GM21447 (cell line): ENCODE results near the gene NDUFB3.
A peak's percentile ranks its signal among the peaks of the same experiment; 100 is the strongest.
"Not testable (repeated sequence)": the region's sequence is repeated elsewhere in the genome, so short reads cannot be mapped to it uniquely, and the experiment has no call there.

Experiments
- ATAC-seq: cut with Tn5 transposase; IDR thresholded peaks from one replicate; pipeline ENCODE4 v1.9.1; 2021; ENCODE audit not compliant: unreplicated experiment

The NDUFB3 gene

DNA sequence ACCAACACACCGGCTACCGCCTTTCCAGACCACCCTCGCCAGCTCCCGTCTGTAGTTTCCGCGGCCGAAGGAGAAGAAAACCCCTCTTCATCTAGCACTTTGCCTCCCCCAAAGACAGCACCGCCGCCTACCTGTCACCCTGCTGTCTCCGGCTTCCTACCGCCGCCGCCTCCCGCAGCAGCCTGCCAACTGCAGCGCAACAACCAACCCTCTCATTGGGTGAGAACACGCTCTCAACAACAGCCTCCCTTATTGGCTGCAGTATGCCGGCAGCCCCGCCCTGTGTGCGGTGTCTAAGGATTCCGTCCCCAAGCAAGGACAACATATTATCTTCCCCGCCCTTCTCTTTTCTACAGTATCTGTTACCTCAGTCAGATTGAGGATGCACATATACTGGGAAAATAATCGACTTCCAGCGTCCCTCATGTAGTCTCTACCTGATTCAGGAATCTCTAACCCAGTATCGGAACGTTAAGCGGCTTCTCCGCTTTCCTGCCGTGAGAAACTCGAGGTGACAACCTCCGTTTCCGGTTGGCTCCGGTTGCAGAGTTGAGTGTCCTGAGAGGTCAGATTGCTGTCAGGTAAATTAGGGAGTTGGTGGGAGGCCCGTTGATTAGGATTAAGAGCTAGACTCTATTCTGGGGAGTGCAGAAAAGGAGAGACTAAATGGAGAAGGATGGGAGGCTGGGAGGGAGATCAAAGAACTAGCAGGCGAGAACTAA lies at the start of gene NDUFB3, which contains the start of gene HYCC2:
Gene NDUFB3 (plus strand): TSS at position 523 of the 722 bp plus-strand sequence. CDS start 6,882 bp downstream, outside the sequence.
Gene HYCC2 (minus strand): TSS at position 193 of the 722 bp plus-strand sequence. CDS start 47,662 bp downstream, outside the sequence.
- peak; percentile 95 for ATAC-seq

DNA sequence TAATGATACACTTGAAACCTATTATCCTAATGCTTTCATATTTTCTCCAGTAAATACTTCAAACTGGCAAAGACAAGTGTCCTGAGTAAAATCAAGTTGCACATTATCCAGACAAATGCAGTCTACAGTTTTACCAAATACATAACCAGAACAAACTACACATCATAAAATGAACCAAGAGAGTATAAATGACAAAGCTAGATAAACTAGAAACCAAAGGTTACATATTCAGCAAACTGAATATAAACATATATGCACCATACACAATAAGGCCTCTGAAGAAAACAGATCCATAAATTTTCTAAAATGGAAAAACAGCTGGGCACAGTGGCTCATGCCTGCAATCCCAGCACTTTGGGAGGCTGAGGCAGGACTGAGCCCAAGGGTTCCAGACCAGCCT lies 47.3 kb upstream of the NDUFB3 start:
- ATAC-seq: no peak

- ATAC-seq: not testable (repeated sequence)
These were observed 37.4 kb upstream of the NDUFB3 start for GRCh38 chr2:201034355-201034754.

DNA sequence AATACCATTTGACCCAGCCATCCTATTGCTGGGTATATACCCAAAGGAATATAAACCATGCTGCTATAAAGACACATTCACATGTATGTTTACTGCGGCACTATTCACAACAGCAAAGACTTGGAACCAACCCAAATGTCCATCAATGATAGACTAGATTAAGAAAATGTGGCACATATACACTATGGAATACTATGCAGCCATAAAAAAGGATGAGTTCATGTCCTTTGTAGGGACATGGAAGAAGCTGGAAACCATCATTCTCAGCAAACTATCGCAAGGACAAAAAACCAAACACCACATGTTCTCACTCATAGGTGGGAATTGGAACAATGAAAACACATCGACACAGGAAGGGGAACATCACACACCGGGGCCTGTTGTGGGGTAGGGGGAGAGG lies 33.4 kb upstream of the NDUFB3 start:
- ATAC-seq: not testable (repeated sequence)

DNA sequence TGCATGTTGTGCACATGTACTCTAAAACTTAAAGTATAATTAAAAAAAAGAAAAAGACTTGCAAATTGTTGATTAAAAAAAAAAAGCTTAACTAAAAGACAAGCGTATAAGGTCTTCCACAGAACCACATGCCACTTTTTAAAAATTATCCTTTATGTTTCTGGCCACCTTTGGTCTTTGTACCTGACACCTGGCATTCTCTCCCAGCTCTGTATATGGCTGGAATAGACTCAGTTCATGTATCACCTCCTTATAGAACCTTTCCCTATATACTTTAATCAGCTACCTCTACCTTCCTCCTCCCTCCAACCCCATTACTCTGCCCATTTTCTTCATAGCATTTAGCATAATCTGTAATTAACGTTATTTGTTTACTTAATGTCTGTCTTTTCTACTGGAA lies 32.9 kb upstream of the NDUFB3 start:
- ATAC-seq: no peak

GRCh38 chr2:201040867-201041628 lies 30.8 kb upstream of the NDUFB3 start:
- ATAC-seq: no peak

- not testable (repeated sequence) for ATAC-seq
These were observed 29.4 kb upstream of the NDUFB3 start for GRCh38 chr2:201042451-201042850.

GRCh38 chr2:201043050-201043449 lies 28.8 kb upstream of the NDUFB3 start:
- not testable (repeated sequence) for ATAC-seq

GRCh38 chr2:201046881-201047280 lies 24.9 kb upstream of the NDUFB3 start:
- no peak for ATAC-seq

- ATAC-seq: no peak
These were observed 22.3 kb upstream of the NDUFB3 start for GRCh38 chr2:201049455-201049854.

DNA sequence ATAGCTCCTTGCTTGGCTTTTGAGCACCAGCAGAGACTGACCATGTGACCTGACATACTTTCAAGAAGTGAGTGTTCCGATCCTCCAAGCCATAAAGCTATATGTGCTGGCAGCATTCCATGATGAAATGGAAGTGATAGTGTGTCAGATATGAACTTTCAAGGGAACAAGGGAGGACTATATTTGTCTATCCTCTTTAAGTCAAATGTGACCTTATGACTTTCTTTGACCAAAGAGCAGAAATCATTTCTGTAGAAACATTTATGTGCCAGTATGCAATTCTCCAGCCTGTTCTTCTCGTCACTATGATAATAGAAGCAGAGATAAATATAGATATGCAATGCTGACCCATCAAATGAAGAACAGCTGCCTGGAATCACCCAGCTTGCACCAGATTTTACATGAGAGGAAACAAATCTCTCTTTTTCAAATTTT lies 14.7 kb upstream of the NDUFB3 start:
- ATAC-seq: no peak

DNA sequence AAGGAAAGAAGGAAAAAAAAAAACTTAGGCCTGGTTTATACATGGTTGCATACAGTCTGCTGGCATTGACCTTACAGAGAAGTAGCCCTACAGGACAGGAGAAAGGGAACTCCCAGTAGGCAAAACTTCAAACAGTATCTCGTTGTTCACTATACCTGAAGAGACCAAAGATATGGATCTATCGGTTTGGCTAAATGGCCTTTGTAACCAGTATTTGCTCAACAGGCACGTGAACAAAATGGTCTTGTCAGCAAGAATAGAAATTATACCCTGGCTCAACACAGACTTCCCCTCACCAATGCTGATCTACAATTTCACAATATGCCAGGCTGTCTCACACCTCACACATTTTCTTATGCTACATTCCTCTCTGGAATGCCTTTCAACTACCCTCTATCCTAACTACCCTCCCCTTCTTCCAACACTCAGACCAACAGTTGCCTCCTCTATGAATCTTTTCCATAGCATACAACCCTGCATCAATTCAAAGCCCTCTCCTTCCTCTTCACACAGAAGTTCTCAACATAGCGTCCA lies 14.0 kb upstream of the NDUFB3 start:
- no peak for ATAC-seq

DNA sequence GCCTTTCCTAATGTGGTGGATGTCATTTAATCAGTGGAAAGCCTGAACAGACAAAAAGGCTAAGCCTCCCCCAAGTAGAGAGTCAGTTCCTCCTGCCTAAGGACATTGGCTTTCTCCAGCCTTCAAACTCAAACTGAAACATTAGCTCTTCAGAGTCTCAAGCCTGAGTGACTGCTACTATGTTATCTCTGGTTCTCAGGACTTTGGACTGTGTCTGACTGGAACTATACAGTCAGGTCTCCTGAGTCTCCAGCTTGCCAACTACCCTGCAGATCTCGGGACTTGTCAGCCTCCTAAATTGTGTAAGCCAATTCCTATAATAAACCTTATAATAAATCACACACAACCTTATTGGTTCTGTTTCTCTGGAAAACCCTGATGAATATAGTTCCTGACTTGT lies 12.9 kb upstream of the NDUFB3 start:
- ATAC-seq: no peak

- no peak for ATAC-seq
These were observed 11.6 kb upstream of the NDUFB3 start for GRCh38 chr2:201059961-201060755.

DNA sequence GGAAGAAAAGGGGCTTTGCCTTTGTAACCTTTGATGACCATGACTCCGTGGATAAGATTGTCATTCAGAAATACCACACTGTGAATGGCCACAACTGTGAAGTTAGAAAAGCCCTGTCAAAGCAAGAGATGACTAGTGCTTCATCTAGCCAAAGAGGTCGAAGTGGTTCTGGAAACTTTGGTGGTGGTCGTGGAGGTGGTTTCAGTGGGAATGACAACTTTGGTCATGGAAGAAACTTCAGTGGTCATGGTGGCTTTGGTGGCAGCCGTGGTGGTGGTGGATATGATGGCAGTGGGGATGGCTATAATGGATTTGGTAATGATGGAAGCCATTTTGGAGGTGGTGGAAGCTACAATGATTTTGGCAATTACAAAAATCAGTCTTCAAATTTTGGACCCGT lies 8.3 kb upstream of the NDUFB3 start:
- not testable (repeated sequence) for ATAC-seq

- no peak for ATAC-seq
These were observed 6.9 kb upstream of the NDUFB3 start for GRCh38 chr2:201064797-201065329.

- peak; percentile 19 for ATAC-seq
These were observed 788 bp upstream of the NDUFB3 start for GRCh38 chr2:201070948-201071478.

DNA sequence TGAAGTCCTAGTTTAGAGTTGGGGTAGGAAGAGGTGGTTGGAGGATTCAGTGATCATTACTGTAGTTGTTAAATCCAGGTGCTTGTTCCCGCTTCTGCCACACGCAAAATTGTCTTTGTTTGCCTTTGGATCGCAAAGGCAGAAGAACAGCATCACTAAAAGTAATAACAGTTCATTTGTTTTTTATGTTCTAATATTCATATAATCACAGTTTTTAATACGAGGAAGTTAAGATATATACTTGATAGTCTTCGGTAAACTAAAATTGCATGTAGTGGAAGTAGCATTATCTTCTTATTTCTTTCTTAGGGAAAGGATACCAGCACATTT lies 365 bp downstream of the NDUFB3 start:
- ATAC-seq: peak; percentile 3

GRCh38 chr2:201073071-201073470 lies 1.3 kb downstream of the NDUFB3 start:
- no peak for ATAC-seq

DNA sequence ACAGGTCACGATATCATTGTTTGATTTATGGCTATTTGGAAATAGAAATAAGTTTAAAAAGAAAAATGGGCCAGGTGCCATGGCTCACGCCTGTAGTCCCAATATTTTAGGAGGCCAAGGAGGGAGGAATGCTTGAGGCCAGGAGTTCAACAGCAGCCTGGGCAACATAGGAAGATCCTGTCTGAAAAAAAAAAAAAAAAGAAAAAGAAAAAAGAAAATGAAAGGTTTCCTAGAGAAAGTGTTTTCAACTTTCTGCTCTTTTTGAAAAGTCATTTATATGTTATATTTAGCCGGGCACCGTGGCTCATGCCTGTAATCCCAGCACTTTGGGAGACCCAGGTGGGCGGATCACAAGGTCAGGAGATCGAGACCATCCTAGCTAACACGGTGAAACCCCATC lies 3.2 kb downstream of the NDUFB3 start:
- ATAC-seq: no peak

DNA sequence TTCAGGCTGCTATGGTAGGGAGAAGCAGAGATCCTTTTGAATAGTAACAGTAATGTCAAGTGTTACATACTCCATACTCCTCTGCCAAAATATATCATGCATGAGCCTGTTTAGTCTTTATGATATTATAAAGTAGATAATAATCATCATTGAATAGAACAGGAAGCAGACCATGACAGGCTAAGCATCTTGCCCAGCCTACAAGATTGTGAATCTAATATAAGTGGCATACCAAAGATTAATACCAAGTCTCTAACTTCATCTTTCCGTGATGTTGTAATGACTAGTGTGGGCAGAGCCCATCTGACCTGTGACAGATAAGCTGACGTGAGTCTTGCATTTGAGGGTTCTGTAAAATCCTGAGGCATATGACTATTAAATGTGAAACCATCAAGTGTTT lies 13.1 kb downstream of the NDUFB3 start:
- ATAC-seq: no peak
